NCI-H2196 (cell line): Measurements from ENCODE around the gene RADIL.
A peak's percentile ranks its signal among the peaks of the same experiment; 100 is the strongest.

Experiments
- DNase-seq: peaks from one replicate; lab custom pipeline; 2025; ENCODE audit not compliant: unreplicated experiment; lab: John Stamatoyannopoulos, UW

RADIL gene

GRCh38 chr7:4758791-4759190 lies 124.7 kb downstream of the RADIL start:
- no peak for DNase-seq

DNA sequence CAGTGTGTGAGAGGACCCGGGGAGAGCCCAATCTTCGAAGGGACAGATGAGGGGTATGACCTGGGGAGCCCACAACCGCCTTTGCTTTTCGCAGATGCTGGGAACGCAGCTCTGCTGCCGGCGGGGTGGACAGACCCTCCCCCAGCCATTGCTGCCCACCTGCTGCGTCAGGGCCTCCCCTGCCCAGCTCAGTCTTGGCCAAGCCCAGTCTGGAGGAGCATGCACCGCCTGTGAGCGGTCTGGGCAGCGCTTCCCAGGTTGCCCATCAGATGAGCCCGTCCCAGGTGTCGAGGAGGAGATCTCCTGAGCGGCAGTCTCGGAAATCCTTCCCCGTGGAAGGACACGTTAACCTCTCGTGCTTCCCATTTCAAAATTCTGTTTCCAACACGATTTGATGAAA lies 125.4 kb downstream of the RADIL start:
- DNase-seq, result no peak

GRCh38 chr7:4755045-4755444 lies 128.5 kb downstream of the RADIL start:
- DNase-seq, result no peak

DNA sequence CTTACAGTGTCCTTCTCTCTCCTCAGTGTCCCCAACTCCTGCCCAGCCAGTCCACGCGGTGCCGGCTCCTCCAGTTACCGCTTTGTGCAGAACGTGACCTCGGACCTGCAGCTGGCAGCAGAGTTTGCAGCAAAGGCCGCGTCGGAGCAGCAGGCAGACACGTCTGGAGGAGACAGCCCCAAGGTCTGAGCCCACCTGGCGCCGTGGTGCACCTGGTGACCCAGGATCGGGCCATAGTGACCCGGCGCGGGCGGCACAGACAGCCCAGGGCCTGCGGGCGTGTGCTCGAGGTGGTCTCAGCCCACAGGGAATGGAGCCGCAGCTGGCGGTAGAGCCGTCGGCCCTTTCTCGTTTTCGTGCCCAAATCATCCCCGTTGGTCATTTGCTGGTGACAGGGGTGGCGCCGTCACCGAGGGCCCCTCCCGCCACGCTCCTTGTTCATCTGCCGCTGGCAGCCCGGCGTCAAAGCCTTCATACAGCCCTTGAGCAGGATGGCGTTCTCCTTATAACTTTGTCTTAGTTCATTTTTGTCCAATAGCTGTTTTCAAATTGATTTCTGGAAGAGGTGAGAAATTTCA lies 129.0 kb downstream of the RADIL start:
- no peak for DNase-seq

GRCh38 chr7:4753598-4754432 lies 129.7 kb downstream of the RADIL start:
- peak; percentile 76 for DNase-seq

DNA sequence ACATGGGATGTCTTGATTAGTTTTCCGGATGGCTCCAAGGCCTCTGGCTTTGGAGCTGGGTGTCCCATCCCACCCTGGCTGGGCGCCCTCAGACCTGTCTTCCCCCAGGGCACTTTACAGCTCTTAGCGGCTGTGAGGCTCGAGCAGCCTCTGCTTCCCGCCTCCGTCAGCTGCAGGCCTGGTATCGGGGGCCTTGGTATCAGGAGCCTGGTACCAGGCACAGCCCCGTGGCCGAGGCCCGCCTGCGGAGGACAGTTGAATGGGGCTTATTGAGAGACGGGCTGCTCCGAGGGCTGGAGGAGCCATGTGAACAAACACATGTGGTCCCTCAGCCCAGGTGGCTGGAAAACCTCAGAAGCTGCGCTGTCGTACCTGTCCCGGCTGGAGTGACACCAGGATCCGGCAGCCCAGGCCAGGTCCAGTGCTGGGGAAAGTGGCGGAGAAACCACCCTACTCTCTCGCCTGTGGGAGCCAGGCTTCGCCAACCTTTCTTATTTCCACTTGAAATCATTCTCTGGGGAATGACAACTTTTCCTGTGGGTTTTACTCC lies 132.0 kb downstream of the RADIL start:
- no peak for DNase-seq

DNA sequence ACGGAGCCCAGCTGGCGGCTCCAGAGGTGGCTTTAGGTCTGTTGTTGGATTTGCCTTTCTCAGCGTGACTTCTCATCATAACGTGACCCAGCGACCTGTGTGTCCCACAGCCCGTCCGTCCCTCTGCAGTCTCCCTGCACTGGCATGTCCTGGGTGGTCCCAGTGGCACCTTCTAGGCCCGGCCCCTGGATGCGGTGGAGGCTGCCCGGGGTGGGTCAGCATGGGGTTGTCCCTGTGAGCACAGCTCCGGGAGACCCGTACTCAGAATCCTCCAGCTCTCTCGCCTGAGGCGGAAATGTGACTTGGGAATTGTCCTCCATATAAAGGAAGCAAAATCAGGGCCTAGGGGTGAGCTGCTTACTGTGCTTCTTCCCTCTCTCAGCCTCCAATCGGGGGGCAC lies 133.7 kb downstream of the RADIL start:
- DNase-seq, result no peak

GRCh38 chr7:4749363-4749762 lies 134.2 kb downstream of the RADIL start:
- no peak for DNase-seq
